Amygdala (tissue), 56 donors: Measurements from ENCODE around the gene CACNA1E.

Experiments
- DNase-seq, 56 donors: peaks; one replicate each; lab custom pipeline; 2025; lab: John Stamatoyannopoulos, UW

The CACNA1E gene

DNA sequence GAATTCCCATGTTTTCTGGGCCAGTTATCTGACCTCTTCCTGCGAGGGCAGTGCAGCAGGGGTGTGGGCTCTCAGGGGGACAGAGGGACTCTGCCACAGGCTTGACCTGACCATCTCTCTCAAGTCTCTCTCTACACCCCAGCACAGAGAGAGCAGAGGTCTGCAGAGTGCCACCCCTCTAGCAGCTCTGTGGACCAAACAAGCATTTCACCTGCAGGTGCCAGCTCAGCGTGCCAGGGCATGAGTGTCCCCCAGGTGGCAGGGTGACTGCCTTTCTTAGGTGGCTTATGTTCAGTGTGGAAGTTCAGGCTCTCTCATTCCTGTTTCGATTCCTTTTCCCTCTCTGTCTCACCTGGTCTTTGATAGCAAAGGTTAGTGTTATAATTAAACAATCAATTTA, 191.3 kb downstream of the CACNA1E start:
- DNase-seq, result no peak

DNA sequence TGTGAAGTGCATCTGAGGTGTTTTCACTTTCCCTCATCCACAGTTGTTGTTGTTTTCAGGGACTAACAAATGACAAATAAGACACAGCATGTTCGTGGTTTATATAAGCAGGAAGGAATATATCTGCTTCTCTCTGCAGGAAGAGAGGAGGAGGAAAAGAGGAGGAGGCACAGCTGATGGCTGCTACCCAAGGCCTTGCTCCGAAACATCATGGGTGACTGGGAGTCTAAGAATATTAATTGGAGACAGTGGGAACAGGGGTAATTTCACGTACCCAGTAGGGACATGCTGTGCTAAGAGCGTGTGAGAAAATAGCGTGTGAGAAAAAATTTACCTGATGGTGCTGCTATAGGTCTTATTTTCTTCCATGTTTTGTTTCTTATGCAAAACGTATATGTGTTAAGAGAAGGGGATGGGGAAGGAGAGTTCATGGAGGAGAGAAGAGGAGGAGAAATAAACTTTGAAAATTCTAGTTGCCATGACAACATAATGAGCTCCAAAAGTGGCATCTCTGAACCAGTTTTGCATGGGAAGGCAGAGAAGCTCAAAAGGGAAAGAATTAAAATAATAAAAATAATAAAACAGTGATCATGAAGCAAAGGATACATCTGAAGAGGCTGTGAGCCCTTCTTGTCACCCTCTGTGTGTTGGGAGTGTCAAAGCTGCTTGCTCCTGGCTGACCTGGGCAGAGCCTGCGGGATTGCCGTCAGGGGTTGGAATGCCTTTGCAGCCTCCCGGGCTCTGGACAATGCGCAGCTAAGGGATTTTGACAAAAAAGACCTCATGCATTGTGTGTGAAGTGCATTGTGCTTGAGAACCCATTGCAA, 192.0 kb downstream of the CACNA1E start:
- peak in 2 of 56 donors; percentile 26 to 32 for DNase-seq

DNA sequence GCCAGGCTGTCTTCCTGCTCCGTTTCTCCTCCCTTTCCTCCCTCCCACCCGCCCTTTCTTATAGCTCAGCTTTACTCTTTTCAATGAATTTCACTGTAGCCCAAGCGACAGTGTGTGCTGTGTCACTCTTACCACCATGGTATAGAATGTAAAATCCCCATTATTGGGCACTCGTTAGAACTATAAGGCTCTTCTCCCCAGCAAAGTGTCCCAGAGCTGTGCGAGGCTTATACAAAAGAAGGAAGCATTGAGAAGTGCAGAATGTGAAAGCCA, 192.5 kb downstream of the CACNA1E start:
- DNase-seq, result no peak

DNA sequence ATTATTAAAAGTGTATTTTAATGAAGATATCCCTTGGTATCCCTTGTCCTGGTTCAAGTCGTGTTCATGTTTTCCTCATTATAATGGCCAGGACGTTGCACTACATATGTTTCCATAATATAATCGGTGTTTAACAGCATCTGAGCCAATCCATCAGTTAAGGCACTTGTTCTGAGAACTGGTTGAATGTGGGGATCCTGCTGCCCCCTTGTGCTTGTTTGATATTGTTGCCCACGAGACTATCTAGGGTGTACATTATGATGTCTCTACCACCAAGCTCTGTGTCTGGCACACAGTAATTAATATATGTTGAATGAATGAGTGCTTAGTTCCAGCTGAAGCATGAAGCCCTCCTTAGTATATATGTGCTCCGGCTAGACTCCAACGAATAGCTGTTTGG, 193.0 kb downstream of the CACNA1E start:
- peak in 24 of 56 donors; percentile 6 to 69 (median 32) for DNase-seq

DNA sequence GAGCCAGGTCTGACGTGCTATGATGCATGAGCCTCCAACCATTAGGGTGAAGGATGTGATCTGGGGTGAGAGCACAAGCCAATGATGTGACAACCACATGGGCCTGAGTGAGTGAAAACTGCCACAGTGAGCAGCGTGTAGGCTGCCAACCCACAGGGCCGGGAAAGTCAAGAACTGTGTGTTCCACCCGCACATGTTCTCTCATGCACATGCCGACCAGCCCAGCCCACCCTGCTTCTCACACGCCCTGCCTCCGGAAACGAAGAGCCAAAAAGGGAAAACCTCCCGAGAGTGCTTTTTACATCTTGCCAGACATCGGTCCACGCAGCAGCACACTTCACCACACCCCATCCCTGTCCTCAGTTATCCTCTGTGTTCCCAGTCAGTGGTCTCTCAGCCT, 197.0 kb downstream of the CACNA1E start:
- no peak for DNase-seq

DNA sequence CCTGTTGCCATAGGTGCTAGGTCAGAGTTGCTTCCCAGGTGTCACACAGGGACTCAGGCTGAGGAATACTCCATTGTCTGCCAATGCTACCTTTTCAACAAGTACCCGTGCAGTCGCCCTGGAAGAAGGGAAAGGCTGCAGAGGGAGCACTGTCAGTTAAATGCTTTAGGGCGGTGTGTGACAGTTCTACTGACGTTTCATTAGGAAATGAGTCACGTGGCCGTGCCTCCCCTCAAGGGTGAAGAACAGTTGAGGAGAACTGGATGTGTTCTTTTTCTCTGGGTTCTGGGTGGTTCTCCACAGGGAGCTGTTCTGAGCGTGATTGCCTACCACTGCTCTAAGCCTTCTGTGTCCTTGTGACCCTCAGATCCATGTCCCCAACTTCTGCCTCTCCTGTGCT, 197.6 kb downstream of the CACNA1E start:
- DNase-seq, result no peak

DNA sequence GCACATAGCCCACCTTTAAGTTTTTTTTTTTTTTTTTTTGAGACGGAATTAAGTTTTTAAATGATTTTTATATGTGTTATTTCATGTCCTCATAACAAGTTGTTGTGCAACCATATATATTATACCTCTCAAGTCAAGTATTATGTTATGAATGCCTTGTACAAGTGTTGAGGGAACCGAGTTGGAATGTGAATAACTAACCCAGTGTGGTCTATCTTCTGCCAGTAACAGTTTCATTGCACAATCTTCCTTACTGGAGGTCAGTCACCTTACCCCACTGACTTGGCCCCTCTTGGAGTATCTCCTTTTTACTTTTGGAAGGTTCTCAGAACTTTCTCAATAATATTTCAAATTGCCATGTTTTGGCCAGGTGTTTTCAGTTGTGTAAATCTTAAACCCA, 201.9 kb downstream of the CACNA1E start:
- no peak for DNase-seq

DNA sequence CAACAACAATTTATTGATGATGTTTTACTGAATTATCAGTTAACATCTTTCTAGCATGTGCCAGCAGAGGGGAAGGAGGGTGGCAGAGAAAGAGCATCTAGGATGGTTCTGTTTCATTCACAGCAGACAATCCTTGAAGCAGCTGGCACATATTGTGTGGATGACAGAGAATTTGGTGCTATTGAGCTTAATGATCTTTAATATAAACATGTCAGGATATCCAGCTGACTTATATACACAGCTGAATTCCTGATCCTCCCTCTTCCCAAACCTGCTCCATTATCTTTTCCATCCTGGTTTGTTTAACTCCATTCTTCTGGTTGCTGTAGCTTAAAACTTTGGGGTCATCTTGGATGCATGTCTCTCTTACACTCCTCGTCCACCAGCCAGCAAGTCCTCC, 218.6 kb downstream of the CACNA1E start:
- DNase-seq, result no peak

DNA sequence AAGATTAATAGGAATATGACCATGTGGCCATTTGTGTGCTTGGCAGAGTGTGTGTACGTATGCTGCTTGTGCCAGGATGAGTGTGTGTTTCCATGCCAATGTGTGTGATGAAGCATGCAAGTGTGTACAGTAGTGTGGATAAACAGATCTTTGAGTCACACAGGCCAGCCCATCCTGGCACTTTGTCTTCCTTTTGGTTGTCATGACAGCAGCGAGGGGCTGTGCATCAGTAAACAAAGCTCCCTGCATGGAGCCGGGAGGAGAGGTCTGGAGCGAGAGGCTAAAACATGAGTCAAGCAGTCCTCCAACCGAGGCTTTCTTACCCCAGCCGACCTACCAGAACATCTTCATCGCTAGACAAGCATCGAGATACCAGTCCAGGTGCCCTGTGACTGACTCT, 221.2 kb downstream of the CACNA1E start:
- peak in 2 of 56 donors; percentile 11 to 13 for DNase-seq

DNA sequence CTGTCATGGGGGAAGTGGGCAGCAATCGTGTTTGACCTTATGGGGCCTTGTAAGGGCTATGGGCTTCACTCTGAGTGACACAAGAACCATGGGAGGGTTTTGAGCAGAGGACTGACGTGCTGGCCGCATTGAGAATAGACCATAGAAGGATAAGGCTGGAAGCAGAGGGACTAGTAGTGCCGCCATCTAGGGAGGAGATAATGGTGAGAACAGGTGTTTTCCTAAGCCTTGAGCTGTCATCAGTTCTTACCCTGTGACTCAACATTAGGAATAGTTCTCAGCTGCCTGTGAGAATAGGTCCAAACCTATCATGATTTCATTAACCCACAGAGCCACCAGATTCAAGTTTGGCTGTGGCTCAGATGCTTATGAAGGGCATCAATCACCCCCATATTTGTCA, 228.5 kb downstream of the CACNA1E start:
- DNase-seq, result no peak

DNA sequence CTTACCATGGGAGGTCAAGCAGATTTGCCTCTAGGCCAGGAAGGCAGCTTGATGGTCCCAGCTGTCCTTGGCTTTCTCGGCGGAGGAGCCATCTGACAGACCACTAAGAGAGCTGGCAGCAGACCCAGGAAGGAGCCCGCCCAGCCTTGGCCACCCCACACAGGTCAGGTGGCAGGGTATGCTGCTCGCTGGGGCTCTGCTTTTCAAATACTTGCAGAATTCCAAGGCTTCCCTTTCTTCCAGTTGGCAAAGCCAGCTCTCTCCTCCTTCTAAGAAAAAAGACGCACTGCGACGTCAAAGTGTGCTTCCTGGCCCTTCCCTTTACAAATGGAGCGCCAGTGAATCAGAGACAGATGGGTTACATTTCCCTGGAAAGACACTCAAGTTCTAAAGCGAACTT, 229.4 kb downstream of the CACNA1E start:
- peak in 8 of 56 donors; percentile 11 to 48 (median 20) for DNase-seq

DNA sequence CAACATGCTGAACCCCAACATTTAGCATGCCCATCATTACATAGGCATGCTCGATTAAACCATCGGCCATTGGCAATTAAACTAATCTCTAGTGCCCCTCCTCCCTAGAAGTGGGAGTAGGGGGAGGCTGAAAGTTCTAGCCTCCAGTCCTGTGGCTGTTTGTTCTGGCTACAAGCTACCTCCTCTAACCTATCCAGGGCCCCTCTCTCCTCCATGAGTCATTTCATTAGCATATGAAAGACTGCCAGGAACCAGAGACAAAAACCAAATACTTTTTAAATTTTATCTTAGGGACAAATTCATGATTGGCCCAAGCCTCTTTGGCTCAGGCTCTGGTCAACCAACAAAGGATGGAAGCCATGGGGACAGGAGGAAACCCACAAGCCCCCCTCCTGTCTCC, 231.1 kb downstream of the CACNA1E start:
- DNase-seq, result no peak

DNA sequence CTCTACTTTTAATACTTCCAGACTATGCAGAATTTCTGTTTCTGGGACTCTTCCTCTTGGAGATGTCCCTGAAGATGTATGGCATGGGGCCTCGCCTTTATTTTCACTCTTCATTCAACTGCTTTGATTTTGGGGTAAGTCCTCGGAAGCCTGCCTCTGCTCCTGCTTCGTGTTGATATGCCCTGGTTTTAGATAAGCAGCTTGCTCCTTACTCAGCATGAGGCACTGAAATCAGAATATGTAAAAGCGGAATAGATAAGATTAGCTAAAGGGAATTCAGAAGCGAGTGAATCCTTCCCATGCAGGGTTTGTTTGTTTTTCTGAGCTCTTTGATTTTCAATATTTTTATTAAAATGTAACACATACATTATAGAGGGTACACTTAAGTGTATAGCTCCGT, 234.7 kb downstream of the CACNA1E start:
- no peak for DNase-seq

DNA sequence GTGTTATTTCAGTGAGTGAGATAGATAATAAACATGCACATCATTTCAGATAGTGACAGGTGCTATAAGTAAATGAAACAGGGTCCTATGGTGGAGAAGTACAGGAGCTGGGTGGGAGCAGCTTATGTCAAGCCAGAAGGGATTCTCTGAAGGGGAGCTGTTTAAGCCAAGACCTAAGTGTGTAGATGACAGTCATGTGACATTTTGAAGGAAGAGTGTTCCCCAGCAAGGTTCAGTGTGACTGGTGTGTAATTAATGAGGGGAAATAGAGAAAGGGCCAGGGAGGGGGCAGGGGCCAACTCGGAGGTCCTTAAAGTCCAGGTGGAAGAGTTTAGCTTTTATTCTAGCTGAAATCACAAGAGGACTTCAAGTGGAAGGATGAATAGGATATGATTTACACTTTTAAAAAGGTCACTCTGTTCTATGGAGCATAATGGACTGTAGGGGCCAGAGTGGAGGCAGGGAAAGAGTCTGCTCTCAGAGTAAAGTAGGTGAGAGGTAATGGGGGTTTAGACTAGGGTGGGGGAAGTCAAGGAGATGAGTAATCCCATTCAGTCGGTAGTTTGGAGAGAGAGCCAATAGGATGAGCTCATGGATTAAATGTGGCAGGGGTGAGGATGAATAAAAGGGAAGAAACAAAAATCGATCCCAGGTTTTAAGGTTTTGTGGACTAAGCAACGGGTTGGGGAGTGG, 243.1 kb downstream of the CACNA1E start:
- no peak for DNase-seq

DNA sequence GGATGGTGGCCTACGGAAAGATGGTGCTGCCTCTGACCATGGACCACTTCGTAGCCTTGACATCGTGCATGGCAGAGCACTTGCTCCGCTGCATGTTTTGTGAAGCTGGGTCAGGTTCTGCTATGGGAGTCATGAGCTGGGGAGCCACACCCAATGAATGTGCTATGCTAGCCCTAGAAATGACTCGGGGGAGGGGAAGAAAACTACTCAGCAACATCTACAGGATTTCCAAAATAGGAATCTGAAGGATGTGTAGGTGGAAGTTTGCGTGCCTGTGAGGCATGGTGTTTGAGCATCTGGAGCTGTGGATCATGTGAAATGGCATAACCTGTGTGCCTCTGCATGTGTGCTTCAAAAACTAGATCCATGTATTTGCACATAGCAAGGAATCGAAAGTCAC, 247.3 kb downstream of the CACNA1E start:
- DNase-seq, result no peak

DNA sequence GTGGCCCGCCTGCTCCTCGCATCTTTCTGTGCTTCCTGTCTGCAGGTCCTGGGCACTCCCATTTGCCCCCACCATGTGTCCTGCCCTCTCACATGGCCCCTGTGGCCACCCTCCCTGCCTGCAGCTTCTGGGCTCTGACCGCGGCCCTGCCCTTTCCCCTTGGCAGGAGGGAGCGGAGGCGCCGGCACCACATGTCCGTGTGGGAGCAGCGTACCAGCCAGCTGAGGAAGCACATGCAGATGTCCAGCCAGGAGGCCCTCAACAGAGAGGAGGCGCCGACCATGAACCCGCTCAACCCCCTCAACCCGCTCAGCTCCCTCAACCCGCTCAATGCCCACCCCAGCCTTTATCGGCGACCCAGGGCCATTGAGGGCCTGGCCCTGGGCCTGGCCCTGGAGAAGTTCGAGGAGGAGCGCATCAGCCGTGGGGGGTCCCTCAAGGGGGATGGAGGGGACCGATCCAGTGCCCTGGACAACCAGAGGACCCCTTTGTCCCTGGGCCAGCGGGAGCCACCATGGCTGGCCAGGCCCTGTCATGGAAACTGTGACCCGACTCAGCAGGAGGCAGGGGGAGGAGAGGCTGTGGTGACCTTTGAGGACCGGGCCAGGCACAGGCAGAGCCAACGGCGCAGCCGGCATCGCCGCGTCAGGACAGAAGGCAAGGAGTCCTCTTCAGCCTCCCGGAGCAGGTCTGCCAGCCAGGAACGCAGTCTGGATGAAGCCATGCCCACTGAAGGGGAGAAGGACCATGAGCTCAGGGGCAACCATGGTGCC, 249.1 kb downstream of the CACNA1E start:
- no peak for DNase-seq

DNA sequence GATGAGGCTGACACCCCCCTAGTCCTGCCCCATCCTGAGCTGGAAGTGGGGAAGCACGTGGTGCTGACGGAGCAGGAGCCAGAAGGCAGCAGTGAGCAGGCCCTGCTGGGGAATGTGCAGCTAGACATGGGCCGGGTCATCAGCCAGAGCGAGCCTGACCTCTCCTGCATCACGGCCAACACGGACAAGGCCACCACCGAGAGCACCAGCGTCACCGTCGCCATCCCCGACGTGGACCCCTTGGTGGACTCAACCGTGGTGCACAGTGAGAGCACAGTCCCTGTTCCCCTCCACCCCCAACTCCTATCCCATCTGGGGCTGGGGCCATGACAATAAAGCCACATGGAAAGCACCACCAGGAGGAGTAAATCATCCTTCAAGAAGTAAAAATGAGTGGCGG, 250.2 kb downstream of the CACNA1E start:
- no peak for DNase-seq

DNA sequence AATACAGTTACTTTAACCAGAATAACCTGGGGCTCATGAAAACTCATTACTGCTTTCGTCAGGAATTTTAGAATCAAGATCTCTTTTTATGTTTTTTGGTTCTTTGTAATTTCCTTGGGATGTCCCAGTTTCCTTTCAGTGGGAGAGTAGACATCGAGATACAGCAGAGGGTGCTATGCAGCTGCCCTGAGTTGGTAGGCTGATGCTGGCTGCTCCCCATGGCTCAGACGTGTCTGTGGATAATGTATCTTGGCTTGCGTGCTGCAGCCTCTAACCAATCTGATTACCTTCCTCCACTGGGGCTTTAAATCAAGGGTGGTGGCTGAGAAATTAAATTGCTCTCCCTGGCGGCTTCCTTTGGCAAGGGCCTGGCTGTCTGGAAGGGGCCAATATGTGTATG, 253.7 kb downstream of the CACNA1E start:
- DNase-seq, result peak in 1 of 56 donors; percentile 18

DNA sequence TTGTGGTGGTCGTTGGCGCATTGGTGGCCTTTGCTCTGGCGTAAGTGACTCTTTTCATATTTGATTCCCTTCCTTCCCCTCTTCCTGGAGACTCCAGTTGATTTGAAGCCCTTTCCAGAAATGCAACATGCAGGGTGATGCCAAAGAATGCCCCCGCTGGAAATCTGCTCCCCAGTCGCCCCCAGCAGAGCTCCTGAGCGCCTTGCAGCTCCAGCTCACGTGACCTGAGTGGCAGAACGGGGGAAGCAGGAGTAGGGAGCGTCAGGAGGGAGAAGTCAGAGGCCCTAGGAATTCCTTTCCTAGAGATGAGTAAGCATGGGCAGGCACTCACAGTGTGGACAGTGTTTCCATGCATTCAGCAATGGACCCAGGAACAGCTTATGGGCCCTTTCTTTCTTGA, 255.9 kb downstream of the CACNA1E start:
- no peak for DNase-seq

DNA sequence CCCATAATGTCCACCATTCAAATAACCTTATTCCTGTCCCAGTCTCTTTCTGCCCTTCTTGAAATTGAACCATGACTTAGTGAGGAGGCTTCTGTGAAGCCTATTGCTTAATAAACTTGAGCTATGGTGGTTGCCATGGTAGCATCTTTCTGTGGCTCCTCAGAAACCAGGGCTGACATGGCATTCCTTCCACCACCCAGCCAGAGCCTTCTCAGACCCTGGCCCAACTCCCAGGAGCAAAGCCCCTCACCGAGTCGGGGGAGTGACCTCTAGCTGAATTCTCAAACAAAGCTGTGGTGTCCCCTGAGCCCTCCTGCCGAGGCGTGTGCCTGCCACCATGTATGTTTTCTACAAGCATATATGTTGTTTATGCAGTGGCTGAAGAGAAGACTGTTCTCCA, 259.1 kb downstream of the CACNA1E start:
- no peak for DNase-seq

DNA sequence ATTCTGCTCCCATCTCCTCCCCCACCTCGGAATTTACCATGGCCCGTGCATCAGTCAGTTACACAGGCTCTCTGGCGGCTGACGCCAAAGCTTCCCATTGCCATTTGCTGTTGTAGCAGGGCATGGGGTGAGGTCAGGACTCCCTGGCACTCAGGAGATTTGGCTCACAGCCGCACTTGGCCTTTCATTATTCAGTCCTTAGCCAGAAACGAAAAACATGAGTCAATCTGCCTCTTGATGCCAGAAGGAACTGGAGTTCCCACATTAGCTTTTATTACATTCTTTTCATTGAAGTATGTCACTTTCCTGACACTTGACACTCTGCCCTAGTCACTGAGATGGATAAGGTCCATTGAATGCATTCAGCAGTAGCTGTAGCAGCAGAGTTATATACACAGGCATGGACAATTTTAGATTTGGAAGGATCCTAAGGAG, 260.6 kb downstream of the CACNA1E start:
- peak in 27 of 56 donors; percentile 2 to 67 (median 20) for DNase-seq

DNA sequence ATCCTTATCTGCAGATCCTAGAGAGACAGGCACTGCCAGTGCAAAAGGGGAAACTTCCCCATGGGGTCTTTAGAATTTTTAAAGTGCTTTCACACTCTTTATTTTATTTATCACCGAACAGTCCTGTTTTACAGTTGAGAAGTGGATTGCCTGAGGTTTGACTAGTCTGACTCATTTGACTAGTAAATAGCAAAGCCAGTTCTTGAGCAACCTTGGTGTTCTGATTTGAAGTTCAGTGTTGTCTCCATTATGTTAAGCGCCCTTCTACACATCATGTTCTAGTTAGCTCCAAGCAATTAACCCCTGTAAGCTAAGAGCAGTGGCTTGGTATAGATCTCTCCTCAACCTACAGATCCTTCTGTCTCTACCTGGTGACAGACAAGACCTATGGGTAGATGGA, 262.9 kb downstream of the CACNA1E start:
- no peak for DNase-seq
